KMS-11 (cell line): Measurements from ENCODE around the gene SORCS2.

Experiments used
- H2AFZ ChIP-seq: fragments of 200-600 bp; sonication (generic); 2 replicates; pipeline ENCODE4 v1.6.1; 2016; ENCODE audit warnings: antibody characterized with exemption, mixed run types, low read depth
- H3K27ac ChIP-seq: fragments of 200-600 bp; sonication (generic); 2 replicates; pipeline ENCODE4 v1.6.1; 2016; ENCODE audit warnings: mild to moderate bottlenecking, mixed run types
- H3K27me3 ChIP-seq: fragments of 200-600 bp; sonication (generic); 2 replicates; pipeline ENCODE4 v1.6.1; 2017; ENCODE audit warnings: mild to moderate bottlenecking, low read depth, mixed run types, moderate library complexity; ENCODE audit not compliant: insufficient read depth
- H3K36me3 ChIP-seq: fragments of 200-600 bp; sonication (generic); 2 replicates; pipeline ENCODE4 v1.6.1; 2017; ENCODE audit warnings: mild to moderate bottlenecking, mixed run types; ENCODE audit not compliant: insufficient read depth
- H3K4me1 ChIP-seq: fragments of 200-600 bp; sonication (generic); 2 replicates; pipeline ENCODE4 v1.6.1; 2016; ENCODE audit warnings: mild to moderate bottlenecking, low read depth, mixed run types; ENCODE audit not compliant: poor library complexity, severe bottlenecking
- H3K4me2 ChIP-seq: fragments of 200-600 bp; sonication (generic); 2 replicates; pipeline ENCODE4 v1.7.0; 2016; ENCODE audit warnings: mild to moderate bottlenecking, mixed run types
- H3K4me3 ChIP-seq: fragments of 200-600 bp; sonication (generic); IDR thresholded peaks from 2 replicates; pipeline ENCODE4 v1.6.1; 2017; ENCODE audit warnings: low read depth, low read length, mixed read lengths; ENCODE audit not compliant: insufficient read depth
- H3K79me2 ChIP-seq: fragments of 200-600 bp; sonication (generic); 2 replicates; pipeline ENCODE4 v1.6.1; 2016; ENCODE audit warnings: low read depth, mixed run types; ENCODE audit not compliant: insufficient read depth
- H3K9ac ChIP-seq: fragments of 200-600 bp; sonication (generic); 2 replicates; pipeline ENCODE4 v1.6.1; 2016; ENCODE audit warnings: mild to moderate bottlenecking, mixed run types
- H4K20me1 ChIP-seq: fragments of 200-600 bp; sonication (generic); 2 replicates; pipeline ENCODE4 v1.6.1; 2016; ENCODE audit warnings: mild to moderate bottlenecking, mixed run types; ENCODE audit not compliant: insufficient read depth
- CTCF ChIP-seq: fragments of 200-600 bp; sonication (generic); conservative IDR thresholded peaks from 2 replicates; pipeline ENCODE4 v1.6.1; 2017; ENCODE audit warnings: low read depth, mild to moderate bottlenecking, antibody characterized with exemption, low read length, moderate library complexity, mixed read lengths

SORCS2 gene

GRCh38 chr4:7244331-7244665 is 52.0 kb downstream of the SORCS2 start:
- H4K20me1 ChIP-seq, result no peaks in the 10 kb centered on the region
- no peak overlapping the region for H3K9ac ChIP-seq
- H3K27ac ChIP-seq, result no peak overlapping the region
- H3K36me3 ChIP-seq, result no peaks in the 10 kb centered on the region
- H3K4me1 ChIP-seq, result no peaks in the 10 kb centered on the region
- no peaks in the 10 kb centered on the region for H3K79me2 ChIP-seq
- no peak overlapping the region for H3K4me3 ChIP-seq
- H3K27me3 ChIP-seq, result peaks cover 11% of the 10 kb centered on the region; the same call in 1 of the 2 replicates
- H2AFZ ChIP-seq, result no peak overlapping the region
- no peak for TF ChIP-seq CTCF
- H3K4me2 ChIP-seq, result no peak overlapping the region

GRCh38 chr4:7244751-7245320 is 52.5 kb downstream of the SORCS2 start:
- Histone ChIP-seq H3K36me3 (no peaks in the 10 kb centered on the region), H3K79me2 (no peaks in the 10 kb centered on the region), H3K4me2 (no peak overlapping the region), H4K20me1 (no peaks in the 10 kb centered on the region), H2AFZ (no peak overlapping the region), H3K27me3 (peaks cover 6% of the 10 kb centered on the region; the same call in 1 of the 2 replicates), H3K4me1 (no peaks in the 10 kb centered on the region), H3K9ac (no peak overlapping the region), H3K4me3 (no peak overlapping the region), H3K27ac (no peak overlapping the region)
- TF ChIP-seq CTCF, result no peak

GRCh38 chr4:7247521-7247920 is 55.2 kb downstream of the SORCS2 start:
- no peaks in the 10 kb centered on the region for H3K79me2 ChIP-seq

GRCh38 chr4:7247946-7248345 is 55.6 kb downstream of the SORCS2 start:
- Histone ChIP-seq H4K20me1 (no peaks in the 10 kb centered on the region), H3K27me3 (no peaks in the 10 kb centered on the region; the same call in 1 of the 2 replicates), H3K36me3 (no peaks in the 10 kb centered on the region), H3K27ac (no peak overlapping the region), H3K4me1 (no peaks in the 10 kb centered on the region), H2AFZ (no peak overlapping the region), H3K9ac (no peak overlapping the region), H3K4me3 (no peak overlapping the region), H3K4me2 (no peak overlapping the region), H3K79me2 (no peaks in the 10 kb centered on the region)
- TF ChIP-seq CTCF, result no peak

More at GRCh38 chr4:7247521-7247920, 55.2 kb downstream of the SORCS2 start:
- no peak overlapping the region for H3K4me3 ChIP-seq
- H4K20me1 ChIP-seq, result no peaks in the 10 kb centered on the region
- no peak overlapping the region for H3K27ac ChIP-seq
- H3K36me3 ChIP-seq, result no peaks in the 10 kb centered on the region
- H2AFZ ChIP-seq, result no peak overlapping the region
- no peaks in the 10 kb centered on the region; the same call in 1 of the 2 replicates for H3K27me3 ChIP-seq
- H3K4me2 ChIP-seq, result no peak overlapping the region
- no peaks in the 10 kb centered on the region for H3K4me1 ChIP-seq
- no peak for TF ChIP-seq CTCF
- no peak overlapping the region for H3K9ac ChIP-seq
